Non-pigmented ciliary epithelial cell (primary cell): ENCODE results near the gene STAG1.
"Not testable (repeated sequence)": the region's sequence is repeated elsewhere in the genome, so short reads cannot be mapped to it uniquely, and the experiment has no call there.

Source experiments
- DNase-seq: peaks from one replicate; pipeline ENCODE4 v3.0.0-alpha.2; 2010; ENCODE audit warnings: low read depth

Gene STAG1

GRCh38 chr3:136745916-136746315 is 6.3 kb downstream of the STAG1 start:
- DNase-seq, result no peak

DNA sequence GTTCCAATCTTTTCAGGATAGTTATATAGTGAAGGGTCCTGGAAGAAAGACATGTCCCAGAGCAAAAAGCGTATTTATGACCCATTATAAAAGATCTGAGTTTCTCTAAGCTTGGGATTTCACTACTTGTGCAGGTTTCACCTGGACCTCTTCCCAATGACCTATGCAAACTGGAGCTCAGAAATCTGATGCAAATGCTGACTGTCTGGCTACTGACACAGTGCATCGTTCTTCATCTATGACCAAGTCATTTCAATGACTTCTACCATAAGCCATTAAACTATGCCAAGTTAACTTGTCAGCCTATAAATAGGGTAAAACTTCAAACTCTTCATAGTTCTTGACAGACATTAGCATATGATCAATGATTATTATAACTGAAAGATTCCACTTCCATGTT is 11.1 kb downstream of the STAG1 start:
- DNase-seq, result no peak

DNA sequence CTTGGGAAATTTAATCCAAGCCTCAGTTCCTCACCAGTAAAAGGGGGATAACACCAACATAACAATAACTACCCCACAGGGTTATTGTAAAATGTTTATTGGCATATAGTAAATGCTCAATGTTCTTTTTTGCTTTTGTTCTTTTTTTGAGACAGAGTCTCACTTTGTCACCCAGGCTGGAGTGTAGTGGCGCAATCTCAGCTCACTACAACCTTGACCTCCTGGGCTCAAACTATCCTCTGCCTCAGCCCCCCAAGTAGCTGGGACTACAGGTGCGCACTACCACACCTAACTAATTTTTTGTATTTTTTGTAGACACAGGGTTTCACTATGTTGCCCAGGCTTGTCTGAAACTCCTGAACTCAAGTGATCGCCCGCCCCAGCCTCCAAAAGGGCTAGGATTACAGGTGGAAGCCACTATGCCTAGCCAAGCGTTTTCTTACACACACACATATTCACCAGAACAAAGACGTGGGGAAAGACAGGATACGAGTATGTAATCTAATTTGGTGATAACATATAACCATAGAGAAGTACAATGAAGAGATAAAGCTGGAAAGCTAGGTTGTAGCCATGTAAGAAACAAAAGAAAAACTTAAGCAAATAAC is 11.7 kb downstream of the STAG1 start:
- DNase-seq, result no peak

DNA sequence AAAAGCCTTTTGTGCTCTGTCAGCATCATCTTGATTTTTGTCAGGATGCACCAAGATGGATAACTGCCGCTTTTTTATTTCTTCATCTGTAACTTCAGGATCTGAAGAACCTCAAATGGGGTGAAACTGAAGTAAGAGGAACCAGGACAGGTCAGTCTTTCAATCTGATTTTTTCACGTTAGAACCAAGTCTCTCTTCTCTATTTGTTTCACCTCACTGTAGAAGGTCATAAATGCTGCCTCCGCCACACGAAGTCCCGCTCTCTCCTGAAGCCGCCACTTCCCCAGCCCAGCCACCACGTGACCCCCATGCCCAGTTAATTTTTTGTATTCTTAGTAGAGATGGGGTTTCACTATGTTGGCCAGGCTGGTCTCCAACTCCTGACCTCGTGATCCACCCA is 15.2 kb downstream of the STAG1 start:
- not testable (repeated sequence) for DNase-seq

DNA sequence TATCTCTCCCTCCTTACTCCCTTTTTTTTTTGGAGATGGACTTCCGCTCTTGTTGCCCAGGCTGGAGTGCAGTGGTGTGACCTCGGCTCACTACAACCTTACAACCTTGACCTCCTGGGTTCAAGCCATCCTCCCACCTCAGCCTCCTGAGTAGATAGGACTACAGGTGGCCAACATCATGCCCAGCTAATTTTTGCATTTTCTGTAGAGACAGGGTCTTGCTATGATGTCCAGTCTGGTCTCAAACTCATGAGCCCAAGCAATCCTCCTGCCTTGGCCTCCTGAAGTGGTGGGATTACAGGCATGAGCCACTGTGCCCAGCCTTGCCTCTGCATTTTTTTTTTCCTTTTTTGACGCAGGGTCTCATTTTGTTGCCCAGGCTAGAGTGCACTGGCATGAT is 17.1 kb downstream of the STAG1 start:
- no peak for DNase-seq

- DNase-seq, result no peak
Observed at GRCh38 chr3:136734382-136735070, 17.7 kb downstream of the STAG1 start.

GRCh38 chr3:136733317-136733833 is 18.8 kb downstream of the STAG1 start:
- DNase-seq, result no peak

GRCh38 chr3:136731274-136731884 is 20.8 kb downstream of the STAG1 start:
- DNase-seq, result no peak

DNA sequence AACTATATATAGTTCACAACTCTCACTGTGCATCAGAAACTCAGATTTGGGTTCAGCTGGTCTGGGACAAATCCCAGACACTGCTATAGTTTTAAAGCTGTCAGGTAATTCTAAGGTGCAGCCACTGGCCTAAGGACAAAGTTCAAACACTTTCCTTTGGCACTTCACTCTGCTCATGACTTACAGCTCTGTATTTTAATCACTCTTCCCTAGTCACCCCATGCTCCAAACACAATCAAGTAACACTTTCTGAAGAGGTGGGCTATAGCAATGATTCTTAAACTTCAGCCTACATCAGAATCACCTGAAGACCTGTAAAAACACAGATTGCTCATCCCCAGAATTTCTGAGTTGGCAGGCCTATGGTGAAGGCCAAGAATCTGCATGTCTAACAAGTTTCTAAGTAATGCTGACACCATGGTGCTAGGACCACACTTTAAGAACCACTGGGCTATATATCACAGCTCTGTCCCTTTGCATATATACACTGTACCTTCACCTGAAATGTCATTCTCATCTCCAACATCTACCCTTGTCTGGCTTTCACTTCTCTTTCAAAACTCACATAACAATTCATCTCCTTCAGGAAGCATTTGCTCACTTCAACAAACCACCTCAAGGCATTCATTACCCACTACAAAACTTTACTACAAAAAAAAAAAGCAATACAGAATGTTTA is 21.4 kb downstream of the STAG1 start:
- DNase-seq, result no peak

DNA sequence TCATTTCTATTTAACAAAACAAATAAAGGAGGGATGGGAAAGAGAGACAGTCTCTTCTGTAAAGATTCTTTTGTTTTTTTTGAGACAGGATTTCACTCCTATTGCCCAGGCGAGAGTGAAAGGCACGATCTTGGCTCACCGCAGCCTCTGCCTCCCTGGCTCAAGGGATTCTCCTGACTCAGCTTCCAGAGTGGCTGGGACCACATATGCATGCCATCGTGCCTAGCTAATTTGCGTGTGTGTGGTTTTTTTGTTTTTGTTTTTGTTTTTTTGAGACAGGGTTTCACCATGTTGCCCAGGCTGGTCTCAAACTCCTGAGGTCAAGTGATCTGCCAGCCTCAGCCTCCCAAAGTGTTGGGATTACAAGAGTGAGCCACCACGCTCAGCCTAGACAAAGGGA is 23.3 kb downstream of the STAG1 start:
- no peak for DNase-seq

DNA sequence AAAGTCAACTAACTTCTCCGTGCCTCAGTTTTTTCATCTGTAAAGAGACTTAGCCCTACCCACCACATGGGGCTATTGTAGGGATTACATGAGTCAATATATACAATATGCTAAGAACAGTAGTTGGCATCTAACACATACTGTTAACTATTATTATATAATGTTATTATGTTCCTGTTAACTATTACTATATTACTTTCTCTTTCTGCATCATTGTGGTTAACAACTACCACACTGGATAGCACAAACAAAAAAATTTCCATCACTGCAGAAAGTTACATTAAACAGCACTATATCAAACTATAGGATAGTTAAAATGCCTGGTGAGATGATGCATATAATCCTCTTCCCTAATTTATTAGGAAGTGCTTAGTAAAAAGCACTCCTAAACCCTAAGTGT is 23.7 kb downstream of the STAG1 start:
- DNase-seq, result no peak

- DNase-seq, result no peak
Observed at GRCh38 chr3:136725468-136725867, 26.7 kb downstream of the STAG1 start.

- DNase-seq, result not testable (repeated sequence)
Observed at GRCh38 chr3:136722916-136723315, 29.3 kb downstream of the STAG1 start.

GRCh38 chr3:136722399-136722798 is 29.8 kb downstream of the STAG1 start:
- DNase-seq, result not testable (repeated sequence)

- no peak for DNase-seq
Observed at GRCh38 chr3:136720091-136720490, 32.1 kb downstream of the STAG1 start.

GRCh38 chr3:136716629-136717028 is 35.5 kb downstream of the STAG1 start:
- no peak for DNase-seq

- DNase-seq, result no peak
Observed at GRCh38 chr3:136714020-136714419, 38.2 kb downstream of the STAG1 start.

DNA sequence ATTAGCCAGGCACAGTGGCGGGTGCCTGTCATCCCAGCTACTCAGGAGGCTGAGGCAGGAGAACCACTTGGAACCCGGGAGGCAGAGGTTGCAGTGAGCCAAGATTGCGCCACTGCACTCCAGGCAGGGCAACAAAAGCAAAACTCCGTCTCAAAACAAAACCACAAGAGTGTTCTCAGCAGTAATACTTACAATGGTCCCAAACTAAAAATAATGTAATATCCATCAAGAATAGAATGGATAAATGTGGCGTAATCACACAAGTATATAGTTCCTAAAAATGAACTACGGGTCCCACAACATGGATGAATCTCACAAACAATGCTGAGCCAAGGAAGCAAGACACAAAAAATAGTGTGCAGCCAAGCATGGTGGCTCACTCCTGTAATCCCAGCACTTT is 39.2 kb downstream of the STAG1 start:
- DNase-seq, result no peak

DNA sequence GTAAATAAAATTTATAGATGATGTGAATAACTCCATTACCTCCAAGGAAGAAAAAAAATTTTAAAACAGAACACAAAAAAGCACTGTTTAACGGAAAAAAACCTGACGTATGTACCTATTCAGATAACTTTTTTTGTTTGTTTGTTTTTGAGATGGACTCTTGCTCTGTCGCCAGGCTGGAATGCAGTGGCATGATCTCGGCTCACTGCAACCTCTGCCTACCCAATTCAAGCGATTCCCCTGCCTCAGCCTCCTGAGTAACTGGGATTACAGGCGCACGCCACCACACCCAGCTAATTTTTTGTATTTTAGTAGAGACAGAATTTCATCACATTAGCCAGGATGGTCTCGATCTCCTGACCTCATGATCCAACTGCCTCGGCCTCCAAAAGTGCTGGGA is 40.3 kb downstream of the STAG1 start:
- not testable (repeated sequence) for DNase-seq

- no peak for DNase-seq
Observed at GRCh38 chr3:136711277-136711676, 40.9 kb downstream of the STAG1 start.

GRCh38 chr3:136709775-136710174 is 42.4 kb downstream of the STAG1 start:
- not testable (repeated sequence) for DNase-seq

DNA sequence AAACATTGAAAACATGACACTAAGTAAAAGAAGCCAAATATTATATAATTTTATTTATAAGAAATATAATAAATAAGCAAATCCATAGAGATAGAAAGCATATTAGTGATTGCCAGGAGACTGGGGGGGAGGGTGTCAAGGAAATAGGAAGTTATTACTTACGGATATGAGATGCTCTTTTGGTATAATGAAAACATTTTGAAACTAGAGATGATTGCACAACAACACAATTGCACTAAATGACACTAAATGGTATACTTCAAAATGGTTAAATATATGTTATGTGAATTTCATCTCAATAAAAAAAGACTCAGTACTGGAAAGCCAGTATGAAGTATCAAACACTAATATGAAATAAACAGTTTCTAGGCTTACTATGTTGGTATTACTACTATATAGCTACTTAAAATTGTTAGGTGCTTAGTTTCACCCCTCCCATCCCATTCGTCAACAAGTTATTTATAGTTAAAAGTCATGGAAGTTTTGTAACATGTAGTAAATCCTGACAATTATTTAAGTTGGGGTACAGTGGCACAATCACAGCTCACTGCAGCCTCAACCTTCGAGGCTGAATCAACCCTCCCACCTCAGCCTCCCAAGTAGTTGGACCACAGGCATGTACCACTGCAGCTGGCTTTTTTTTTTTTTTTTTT is 43.7 kb downstream of the STAG1 start:
- no peak for DNase-seq
